ENCODE results near the gene ARHGAP15.

Gene ARHGAP15

GRCh38 chr2:143674051-143674450, 544.8 kb downstream of the ARHGAP15 start:
- no peak for DNase-seq

- no peak for DNase-seq
Measured at GRCh38 chr2:143675021-143675420, 545.8 kb downstream of the ARHGAP15 start.

GRCh38 chr2:143679617-143680016, 550.4 kb downstream of the ARHGAP15 start:
- DNase-seq, result peak; percentile 42

GRCh38 chr2:143680885-143681405, 551.7 kb downstream of the ARHGAP15 start:
- no peak for DNase-seq

- no peak for DNase-seq
Measured at GRCh38 chr2:143682436-143683055, 553.3 kb downstream of the ARHGAP15 start.

- DNase-seq, result no peak
Measured at GRCh38 chr2:143683977-143684376, 554.8 kb downstream of the ARHGAP15 start.

GRCh38 chr2:143684551-143685320, 555.5 kb downstream of the ARHGAP15 start:
- no peak for DNase-seq

DNA sequence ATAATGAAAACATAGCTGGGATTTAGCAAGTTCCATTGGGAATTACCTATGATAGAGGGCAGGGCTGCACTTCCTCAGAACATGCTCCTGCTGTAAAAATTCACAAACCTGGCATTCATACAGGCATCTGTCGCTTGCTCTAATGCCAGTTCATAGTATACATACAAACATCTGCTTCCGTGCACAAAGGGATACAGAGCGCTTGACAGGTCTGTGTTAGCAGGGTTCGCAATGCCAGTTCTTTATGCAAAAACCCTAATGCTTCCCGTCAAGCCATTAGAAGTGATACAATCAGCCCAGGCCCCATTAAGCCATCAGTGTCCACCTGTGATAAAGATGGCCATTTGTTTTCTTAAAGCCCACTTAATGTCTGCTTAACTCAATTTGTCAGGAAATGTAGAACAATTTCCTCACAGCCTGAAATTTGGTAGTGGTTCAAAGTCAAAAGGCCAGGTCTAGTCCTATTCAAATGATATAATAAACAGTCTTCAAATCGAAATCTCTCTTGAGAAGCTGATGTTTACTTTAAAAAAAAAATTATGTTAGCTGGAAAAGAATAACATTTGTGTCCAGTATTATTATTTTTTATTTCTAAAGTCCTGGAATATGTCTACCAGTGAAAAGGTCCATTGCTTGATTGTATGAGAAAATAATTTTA, 556.3 kb downstream of the ARHGAP15 start:
- DNase-seq, result peak; percentile 64

DNA sequence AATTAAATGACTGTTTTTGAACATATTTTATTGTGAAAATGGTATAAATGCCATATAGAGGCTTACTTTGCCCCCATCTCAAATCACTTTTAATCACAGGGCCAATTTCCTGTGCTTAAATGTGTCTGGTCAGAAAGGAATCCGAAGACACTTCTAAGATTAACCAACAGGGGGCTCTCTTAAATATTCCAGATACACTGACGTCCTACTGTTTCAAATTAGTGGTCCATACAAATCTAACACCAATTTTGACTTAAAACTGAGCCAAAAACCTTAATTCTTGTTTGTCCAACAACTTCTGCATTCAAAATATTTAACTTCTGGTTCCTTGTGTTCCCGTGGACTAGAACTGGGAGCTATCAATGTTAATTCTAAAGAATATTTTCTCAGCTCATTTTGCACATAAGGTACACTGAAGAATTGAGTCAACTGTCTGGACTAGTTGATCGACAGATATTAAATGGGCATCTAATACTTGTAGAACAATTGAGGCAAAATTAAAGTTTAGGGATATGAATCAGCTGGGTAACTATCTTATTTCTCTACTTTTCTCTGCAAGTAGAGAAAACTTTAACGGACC, 557.5 kb downstream of the ARHGAP15 start:
- no peak for DNase-seq

- no peak for DNase-seq
Measured at GRCh38 chr2:143688248-143688647, 559.0 kb downstream of the ARHGAP15 start.

- DNase-seq, result no peak
Measured at GRCh38 chr2:143688815-143689214, 559.6 kb downstream of the ARHGAP15 start.

DNA sequence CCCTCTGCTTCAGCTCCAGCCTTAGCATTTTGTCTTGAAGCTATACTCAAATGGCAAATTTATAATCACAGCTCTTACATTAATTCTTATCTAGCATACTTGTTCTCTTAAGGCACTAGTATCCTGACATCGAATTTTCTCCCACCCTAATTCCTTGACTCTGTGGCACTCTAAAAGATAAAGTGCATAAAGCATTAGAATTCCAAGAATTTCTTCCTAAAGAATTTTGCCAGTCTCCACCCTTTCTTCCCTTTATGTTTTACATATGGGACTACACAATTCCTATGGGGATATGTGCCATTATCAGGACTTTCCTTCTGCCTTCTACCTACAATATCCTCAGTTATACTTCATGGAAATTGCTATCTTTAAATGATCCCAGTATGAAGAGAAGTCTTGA, 560.3 kb downstream of the ARHGAP15 start:
- DNase-seq, result no peak

DNA sequence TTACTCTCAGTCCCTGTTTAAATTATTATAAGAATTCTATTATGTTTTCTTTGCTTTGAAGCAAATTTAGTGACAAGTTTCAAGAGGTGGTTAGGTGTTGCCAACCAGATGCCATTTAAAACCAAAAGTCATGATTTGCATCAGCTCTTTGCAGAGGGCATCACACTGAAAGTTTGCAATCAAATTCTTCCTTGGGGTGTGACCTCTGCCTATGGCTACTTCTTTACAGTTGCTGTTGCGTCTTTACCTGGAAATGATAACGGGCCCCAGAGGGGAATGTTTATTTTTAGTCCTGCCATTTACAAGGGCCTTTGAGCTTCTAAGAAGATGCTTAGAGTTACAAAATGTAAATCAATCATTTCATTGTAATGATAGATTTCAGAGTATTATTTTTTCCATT, 561.0 kb downstream of the ARHGAP15 start:
- no peak for DNase-seq

DNA sequence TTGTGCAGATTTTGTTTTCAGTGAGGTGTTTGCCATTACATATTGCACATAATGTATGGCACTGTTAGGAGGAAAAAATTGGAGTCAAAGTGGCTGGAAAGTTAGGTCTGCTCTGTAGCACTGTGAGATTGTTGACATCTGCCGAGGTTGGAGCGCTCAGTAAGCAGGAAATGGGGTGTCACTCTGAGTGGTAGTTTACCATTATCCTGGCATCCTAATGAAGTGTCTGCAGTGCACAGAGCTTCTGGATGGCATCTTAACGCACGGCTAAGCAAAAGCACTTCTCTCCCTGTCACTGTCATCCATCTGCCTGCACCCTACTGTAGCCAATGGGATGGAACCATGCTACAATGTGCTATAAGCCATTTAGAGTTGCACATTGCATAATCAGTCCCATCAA, 561.9 kb downstream of the ARHGAP15 start:
- DNase-seq, result no peak

DNA sequence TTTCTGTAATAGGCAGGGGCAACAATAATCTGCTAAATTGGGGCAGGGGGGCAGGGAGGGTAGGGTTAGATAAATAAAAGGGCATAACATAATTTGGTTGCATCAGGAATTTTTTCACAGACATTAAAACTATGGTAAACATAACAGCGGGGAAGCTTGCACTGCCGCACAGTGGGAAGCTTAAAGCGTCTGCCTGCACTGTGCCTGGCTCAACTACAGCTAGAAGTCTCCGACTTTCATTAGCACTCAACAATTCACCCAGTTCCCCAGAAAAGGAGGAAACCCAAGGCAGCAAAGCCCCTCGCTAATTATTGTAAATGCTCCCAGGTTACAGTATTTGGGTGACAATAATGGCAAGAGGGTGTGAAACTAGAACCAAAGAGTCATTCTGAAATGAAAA, 562.9 kb downstream of the ARHGAP15 start:
- DNase-seq, result no peak

GRCh38 chr2:143692967-143693366, 563.7 kb downstream of the ARHGAP15 start:
- no peak for DNase-seq

DNA sequence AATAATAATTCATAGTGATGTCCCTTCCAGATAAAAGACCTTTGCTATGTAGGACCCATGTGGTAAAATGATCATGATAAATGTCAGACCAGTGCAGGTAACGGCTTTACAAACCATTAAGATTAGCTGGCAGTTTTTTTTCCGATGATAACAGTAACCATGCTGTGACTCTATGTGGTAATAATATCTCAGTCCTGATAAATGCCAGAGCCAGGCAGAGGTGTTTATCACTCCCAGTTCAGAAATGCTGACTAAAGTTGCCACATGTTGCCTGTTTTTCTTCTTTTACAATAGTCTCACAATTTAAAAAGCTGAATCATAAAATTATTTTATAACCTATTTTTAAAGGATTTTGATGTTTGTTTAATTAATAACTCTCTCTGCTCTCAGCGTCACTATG, 565.1 kb downstream of the ARHGAP15 start:
- no peak for DNase-seq

DNA sequence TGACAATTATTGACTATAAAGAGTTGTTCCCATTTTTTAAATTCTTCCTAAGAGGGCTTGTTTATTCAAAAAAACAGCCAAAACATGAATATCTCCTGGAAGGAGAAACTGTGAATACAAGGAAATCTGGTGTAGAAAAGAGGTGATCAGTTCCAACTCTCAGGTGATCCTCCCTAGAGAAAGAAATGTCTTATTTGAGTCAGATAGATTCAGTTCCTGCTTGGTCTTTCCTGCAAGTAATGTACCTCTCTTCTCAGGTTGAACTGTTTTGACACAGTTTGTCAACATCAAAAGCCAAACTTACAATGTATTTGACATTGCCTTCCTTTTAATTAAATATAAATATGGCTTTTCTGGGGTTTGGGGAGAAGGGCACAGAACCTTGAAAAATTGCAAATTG, 567.4 kb downstream of the ARHGAP15 start:
- DNase-seq, result no peak

DNA sequence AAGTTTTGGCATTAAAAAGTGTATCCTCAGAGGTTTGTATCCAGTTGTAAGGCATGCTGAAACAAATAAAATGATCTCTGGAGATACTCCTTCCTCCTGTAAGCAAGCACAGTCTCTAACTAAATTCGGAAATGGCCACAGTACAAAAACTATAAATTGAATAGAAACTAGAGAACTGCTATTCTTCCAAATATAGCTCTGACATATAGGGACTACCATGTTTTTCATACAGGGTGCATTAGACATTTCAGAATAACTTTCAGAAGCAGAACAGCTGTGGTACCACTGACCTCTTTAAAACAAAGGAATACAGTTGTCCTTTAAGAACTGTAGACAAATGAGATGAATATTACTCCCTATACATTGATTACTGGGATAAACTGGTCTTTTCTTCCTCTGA, 568.5 kb downstream of the ARHGAP15 start:
- DNase-seq, result no peak

- DNase-seq, result no peak
Measured at GRCh38 chr2:143698352-143698751, 569.1 kb downstream of the ARHGAP15 start.

DNA sequence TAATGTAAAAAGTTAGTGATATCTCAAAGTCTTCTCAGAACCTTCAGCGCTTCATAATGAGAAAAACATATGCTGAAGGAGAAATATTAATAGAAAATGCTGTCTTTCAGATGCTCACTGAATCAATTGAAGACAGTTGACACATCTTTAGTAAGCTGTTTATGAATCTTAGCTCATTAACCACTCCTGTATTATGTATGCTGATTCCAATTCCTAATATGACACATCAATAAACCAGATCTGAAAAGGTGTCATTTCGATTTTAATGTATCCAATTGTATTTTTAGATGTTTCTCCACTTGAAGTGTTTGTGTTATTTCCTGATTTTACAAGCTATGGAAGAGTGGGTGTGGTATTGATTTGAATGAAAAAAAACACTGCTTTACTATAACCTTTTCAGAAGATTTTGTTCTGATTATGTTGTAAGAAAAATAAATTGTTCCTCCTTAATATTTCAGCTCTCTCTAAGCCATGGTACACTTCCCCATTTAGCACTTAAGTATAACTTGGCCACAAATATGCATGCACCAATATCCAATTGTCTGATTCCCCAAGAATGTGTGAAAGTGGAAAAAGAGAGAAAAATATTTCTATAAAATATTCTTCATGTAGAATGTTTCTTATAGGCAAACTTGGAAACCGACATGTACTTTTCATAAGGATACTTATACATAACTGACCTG, 569.8 kb downstream of the ARHGAP15 start:
- DNase-seq, result no peak

DNA sequence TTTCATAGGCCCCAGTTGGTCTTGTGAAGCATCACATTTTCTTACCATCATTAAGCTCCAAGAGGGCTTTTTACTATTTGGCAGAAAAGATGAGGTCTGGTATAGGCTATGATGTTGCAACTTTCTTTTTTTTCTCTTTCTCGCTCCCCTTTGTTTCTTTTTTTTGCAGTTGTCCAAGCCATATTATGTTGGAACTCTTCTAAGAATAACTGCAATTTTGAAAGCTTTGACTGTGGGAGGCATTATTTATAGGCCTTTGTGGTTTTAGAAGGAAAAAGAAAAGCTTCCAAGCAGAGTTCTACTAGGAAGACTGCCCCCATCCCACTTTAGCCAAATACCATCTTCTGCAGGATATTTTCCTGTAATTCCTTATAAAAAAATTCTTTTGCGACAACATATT, 571.6 kb downstream of the ARHGAP15 start:
- no peak for DNase-seq

DNA sequence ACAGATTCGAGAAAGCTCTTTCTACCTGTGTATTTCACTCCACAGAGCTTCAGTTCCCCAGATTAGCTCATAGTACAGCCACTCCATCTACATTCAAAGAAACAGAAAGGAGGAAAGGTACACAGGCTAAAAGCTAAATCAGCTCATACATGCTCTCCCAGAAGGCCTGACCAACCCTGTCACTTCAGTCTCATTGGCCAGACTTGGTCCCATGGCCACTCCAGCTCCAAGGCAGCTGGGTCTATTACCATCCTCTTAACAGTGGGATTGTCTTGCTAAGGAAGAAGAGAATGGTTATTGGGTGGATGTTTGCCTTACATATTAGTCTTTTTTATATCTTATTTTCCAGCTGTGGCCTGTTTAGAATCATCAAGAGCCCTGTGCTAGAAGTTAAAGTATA, 572.6 kb downstream of the ARHGAP15 start:
- no peak for DNase-seq

Measured in NCI-H2081 treated with DMSO at 0.1 percent for 48 hours (cell line).